GM23248 (cell line): Measurements from ENCODE around the gene GNPNAT1.

ENCODE experiments used
- EZH2 ChIP-seq: fragments of 200-600 bp; sonication (generic); IDR thresholded peaks from 2 replicates; pipeline ENCODE4 v1.6.1; 2018; ENCODE audit warnings: antibody characterized with exemption, mild to moderate bottlenecking; ENCODE audit not compliant: insufficient read depth, poor library complexity, severe bottlenecking
- EZH2phosphoT487 ChIP-seq: fragments of 200-600 bp; sonication (generic); IDR thresholded peaks from 2 replicates; pipeline ENCODE4 v1.6.1; 2018; ENCODE audit warnings: antibody characterized with exemption, moderate library complexity, mild to moderate bottlenecking, low read depth; ENCODE audit not compliant: insufficient read depth

DNA sequence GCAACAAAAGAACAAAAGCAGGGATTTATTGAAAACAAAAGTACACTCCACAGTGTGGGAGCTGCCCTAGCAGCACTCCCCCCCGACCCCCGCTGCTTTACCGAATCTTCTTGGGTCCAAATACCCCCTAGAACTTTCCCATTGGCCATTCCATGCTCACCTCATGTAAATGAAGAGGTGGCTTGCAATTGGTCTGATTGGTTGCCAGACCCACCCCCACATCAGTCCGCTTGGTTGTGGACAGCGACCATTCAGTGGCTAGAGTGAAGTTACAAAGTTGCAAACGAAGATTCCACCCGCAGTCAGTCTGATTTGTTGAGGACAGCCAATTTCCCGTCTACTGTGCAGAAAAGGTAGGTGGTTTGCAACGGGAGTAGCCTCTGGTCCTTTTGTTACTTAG, 57.6 kb downstream of the GNPNAT1 start:
- no peak for TF ChIP-seq EZH2
- TF ChIP-seq EZH2phosphoT487 = no peak
